Hematopoietic multipotent progenitor cell treated with erythropoietin and hydrocortisone succinate and interleukin-3 and kit ligand, for 8 days (in vitro differentiated cells): ENCODE data around the gene COQ6.
"Not testable (repeated sequence)": the region's sequence is repeated elsewhere in the genome, so short reads cannot be mapped to it uniquely, and the experiment has no call there.

Experiments used
- DNase-seq: peaks from one replicate; pipeline ENCODE4 v3.0.0-alpha.2; 2015

Gene COQ6

DNA sequence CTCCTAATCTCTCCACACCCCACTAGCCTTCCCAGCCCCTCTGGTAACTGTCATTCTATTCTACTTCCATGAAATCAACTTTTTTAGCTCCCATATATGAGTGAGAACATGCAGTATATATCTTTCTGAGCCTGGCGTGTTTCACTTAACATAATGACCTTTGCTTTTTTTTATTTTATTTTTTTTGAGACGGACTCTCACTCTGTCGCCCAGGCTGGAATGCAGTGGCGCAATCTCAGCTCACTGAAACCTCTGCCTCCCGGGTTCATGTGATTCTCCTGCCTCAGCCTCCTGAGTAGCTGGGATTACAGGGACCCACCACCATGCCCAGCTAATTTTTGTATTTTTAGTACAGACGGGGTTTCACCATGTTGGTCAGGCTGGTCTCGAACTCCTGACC, 38.6 kb downstream of the COQ6 start:
- not testable (repeated sequence) for DNase-seq

- no peak for DNase-seq
Measured at GRCh38 chr14:73991092-73991491, 41.0 kb downstream of the COQ6 start.

DNA sequence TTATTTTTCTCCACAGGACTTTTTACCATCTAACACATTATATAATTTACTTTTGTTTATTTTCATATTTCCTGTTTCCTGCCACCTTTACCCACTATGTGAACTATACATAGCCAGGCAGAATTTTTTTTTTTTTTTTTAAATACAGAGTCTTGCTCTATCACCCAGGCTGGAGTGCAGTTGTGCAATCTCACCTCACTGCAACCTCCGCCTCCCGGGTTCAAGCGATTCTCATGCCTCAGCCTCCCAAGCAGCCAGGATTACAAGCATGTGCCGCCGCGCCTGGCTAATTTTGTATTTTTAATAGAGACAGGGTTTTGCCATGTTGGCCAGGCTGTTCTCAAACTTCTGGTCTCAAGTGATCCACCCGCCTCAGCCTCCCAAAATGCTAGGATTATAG, 44.8 kb downstream of the COQ6 start:
- DNase-seq = not testable (repeated sequence)

GRCh38 chr14:73995977-73996378, 45.9 kb downstream of the COQ6 start:
- no peak for DNase-seq

- DNase-seq = no peak
Measured at GRCh38 chr14:73996731-73997107, 46.6 kb downstream of the COQ6 start.

DNA sequence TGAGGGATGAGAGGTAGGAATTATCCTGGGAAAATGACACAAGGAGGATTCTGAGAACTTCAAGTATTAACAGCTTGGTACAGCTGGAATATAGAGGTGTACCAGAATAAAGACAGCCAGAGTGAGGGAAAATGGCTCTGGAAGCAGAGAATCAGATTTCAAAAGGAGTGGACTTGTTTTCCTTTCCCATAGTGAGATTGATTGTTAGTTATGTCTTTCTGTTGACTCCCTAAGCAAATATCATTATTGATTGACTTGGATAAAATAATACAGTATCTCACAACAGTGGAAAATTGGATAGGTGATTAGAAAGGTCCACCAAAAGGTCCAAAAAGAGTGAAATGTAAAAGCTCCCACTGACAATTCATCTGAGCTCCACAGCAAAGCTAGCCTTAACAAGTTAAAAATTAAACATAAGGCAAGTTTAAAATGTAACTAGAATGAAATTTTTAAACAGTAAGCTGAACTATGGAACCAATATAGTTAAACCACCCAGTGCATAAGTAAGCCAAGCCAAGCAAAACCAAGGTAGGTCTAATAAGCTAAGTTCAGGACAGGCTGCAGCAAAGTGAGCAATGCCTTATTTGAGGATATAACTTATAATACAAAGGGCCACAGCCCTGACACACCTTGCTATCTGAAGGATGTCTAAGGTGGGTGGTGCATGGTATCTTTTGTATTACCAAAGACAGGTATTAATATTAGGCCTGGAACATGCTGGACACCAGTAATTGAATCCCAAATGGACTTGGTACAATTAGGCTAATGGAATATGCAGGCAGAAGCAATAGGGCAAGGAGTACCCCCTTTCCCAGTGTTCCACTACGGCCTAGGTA, 47.2 kb downstream of the COQ6 start:
- no peak for DNase-seq

GRCh38 chr14:73997944-73998447, 47.9 kb downstream of the COQ6 start:
- DNase-seq = no peak

DNA sequence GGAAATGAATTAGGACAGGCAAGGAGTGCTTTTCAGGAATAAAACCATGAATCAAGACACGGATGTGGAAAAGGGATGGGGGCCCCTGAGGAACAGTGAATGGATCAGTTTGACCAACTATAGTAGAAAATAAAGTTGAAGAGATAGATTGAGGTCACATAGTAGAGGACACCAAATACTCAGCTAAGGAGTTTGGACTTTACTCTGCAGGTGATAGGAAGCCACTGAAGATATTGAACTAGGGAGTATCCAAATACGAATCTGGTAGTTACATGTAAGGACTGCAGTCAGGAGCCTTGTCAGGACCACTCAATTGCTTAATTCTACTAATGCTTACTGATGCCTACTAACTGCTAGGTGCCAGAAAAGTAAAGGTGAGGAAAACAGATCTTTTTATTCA, 48.6 kb downstream of the COQ6 start:
- DNase-seq = no peak

DNA sequence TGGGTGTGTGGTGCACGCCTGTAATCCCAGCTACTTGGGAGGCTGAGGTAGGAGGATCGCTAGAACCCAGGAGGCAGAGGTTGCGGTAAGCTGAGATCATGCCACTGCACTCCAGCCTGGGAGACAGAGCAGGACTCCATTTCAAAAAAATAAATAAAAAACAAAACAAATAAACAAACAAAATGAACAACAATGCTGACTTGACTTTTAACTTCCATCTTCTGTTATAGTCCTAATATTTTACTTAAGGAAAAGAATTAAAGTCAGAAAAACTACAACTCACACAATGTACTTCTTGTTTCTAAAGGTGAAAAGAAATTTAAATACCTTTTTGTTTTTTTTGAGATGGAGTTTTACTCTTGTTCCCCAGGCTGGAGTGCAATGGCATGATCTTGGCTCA, 55.6 kb downstream of the COQ6 start:
- DNase-seq = not testable (repeated sequence)

DNA sequence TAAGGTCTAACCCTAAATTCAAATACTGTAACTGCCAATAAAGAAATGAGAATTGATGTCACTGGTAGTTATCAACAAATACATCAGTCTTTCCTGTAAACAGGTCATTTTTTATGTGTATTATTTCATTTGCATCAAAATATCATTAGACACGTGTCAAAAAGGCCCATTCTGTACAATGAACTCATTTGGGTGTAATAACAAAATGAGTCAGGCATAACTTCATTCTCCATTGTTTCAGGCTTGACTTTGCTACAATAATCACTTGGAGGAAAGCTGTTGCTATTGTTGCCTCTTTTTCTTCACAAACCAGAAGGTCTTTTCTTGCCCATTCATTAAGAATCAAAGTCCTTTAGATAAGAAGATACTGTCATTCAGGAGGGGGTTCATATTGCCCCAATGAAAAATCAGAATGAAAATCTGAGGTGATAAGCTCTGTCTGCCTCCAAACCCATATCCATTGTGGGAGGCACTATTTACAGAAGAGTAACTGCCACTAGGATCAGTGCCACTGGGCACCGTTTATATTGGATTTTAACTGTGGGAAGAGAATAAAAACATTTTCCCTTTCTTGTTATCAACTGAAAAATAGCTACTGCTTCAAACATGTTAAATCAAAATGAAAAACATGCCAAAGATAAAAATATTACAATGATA, 58.9 kb downstream of the COQ6 start:
- DNase-seq = no peak
